Ovary (tissue), 9 donors: ENCODE data around the gene NR2F1-AS1. TPM values are rescaled to one million over a fixed set of nuclear protein-coding genes. Genes with fewer than 3 reads are reported as not detected.
A peak's percentile ranks its signal among the peaks of the same experiment; 100 is the strongest.

ENCODE experiments used
- DNase-seq, 5 donors: peaks; one replicate each; pipeline ENCODE4 v3.0.0-alpha.2; 2019 to 2020
- H3K27ac ChIP-seq, 2 donors: fragments of 200-600 bp; one replicate each; pipeline versions ENCODE4 v1.5.1 to v1.8.0; 2019 to 2022
- H3K27me3 ChIP-seq: fragments of 200-600 bp; one replicate; pipeline ENCODE4 v1.8.0; 2022
- H3K36me3 ChIP-seq: fragments of 200-600 bp; sonication (generic); one replicate; pipeline ENCODE4 v1.5.1; 2019
- H3K4me1 ChIP-seq: one replicate; pipeline ENCODE4 v1.8.1; 2013; ENCODE audit warnings: mild to moderate bottlenecking, moderate library complexity; ENCODE audit not compliant: insufficient read depth
- H3K4me3 ChIP-seq: fragments of 200-600 bp; sonication (generic); one replicate; pipeline ENCODE4 v1.5.1; 2017
- H3K9me3 ChIP-seq, 2 donors: fragments of 200-600 bp in 1 of 2; sonication (generic) in 1 of 2; one replicate each; pipeline versions ENCODE4 v1.5.1 to v1.8.1; 2013 to 2019; ENCODE audit warnings: mild to moderate bottlenecking in 1 of 2, moderate library complexity in 1 of 2
- CTCF ChIP-seq, 3 donors: fragments of 450-650 bp in 2 of 3; fragments of 200-600 bp in 1 of 3; IDR thresholded peaks; one replicate each; pipeline versions ENCODE4 v1.5.1 to v1.8.0; 2016 to 2022; ENCODE audit warnings: antibody characterized with exemption in 3 of 3, mild to moderate bottlenecking in 1 of 3
- EP300 ChIP-seq: sonication (generic); formaldehyde crosslinking; IDR thresholded peaks from one replicate; pipeline ENCODE4 v1.6.1; 2017; ENCODE audit warnings: antibody characterized with exemption
- POLR2A ChIP-seq: fragments of 450-650 bp; IDR thresholded peaks from one replicate; pipeline ENCODE4 v1.6.1; 2017; ENCODE audit warnings: antibody characterized with exemption, mild to moderate bottlenecking, moderate library complexity
- WGBS, 3 donors: extraction: QIAGEN DNeasy Blood & Tissue Kit in 1 of 3; methylation state at CpG; one replicate each; pipeline versions ENCODE4 v1.1.5 to v1.1.7; 2013 to 2017; 5-methylcytosine and 5-hydroxymethylcytosine counted together
- intact Hi-C, 4 donors: fragments of 100-400 bp; cut with DNase I; formaldehyde crosslinking; loops; one replicate each; pipeline versions ENCODE4 v1.11.0 to v1.15.1; 2022 to 2023
- polyA plus RNA-seq, 2 donors: library from polyadenylated mRNA; stranded (reverse); fragments of 200-250 nt in 1 of 2; fragments of 350-450 nt in 1 of 2; fragmentation: Illumina TruSeq in 1 of 2; extraction: RNeasy Lipid Tissue Mini Kit (QIAGEN cat#74804) in 1 of 2; gene quantifications; one replicate each; pipeline ENCODE4 v1.2.3, GENCODE V29; 2013 to 2014
- total RNA-seq, 7 donors: library from RNA; depleted of rRNA in 2 of 7; stranded (reverse); fragments of >200 nt in 2 of 7; fragmentation: NEBNext Ultra II Directional in 3 of 7; extraction: Animal tissue kit (Norgen Biotek cat#: 25700) in 3 of 7; gene quantifications; one replicate each; pipeline versions ENCODE4 v1.1.0 to v1.2.4, GENCODE V29; 2016 to 2023
- donor health status: DM: no; HTN: no; CAD: no; lungs with moderate emphysema.
- donor health status: DM: no; HTN: no; CAD: no.
- donor health status: Bipolar disorder and iron deficiency.
- donor health status: DM: yes; HTN: yes; CAD: no.
- donor health status: DM: no; HTN: no; CAD: no.
- donor health status: DM: yes; HTN: yes; CAD: no.

Gene NR2F1-AS1
- total and polyA plus RNA-seq, 9 donors: 20.7 to 45.7 (median 25.0) TPM

DNA sequence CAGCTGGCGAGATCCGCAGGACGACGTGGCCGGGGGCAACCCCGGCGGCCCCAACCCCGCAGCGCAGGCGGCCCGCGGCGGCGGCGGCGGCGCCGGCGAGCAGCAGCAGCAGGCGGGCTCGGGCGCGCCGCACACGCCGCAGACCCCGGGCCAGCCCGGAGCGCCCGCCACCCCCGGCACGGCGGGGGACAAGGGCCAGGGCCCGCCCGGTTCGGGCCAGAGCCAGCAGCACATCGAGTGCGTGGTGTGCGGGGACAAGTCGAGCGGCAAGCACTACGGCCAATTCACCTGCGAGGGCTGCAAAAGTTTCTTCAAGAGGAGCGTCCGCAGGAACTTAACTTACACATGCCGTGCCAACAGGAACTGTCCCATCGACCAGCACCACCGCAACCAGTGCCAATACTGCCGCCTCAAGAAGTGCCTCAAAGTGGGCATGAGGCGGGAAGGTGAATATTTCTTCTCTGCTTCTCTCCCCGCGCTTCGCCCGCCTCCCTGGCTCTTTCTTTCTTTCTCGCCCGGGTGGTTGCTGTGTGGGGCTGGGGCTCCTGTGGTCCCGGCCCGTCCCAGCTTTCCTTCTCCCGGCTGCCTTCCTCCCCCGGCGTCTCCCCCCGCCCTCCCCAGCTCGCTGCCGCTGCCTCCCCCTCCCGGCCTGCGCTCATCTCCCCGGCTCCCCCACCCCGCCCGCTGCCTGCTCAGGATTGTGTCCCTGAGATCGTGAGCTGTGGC, 4.2 kb upstream of the NR2F1-AS1 start:
- no peaks in the 10 kb centered on the region for H3K27me3 ChIP-seq
- H3K4me1 ChIP-seq: peaks cover 11% of the 10 kb centered on the region
- no peaks in the 10 kb centered on the region for H3K36me3 ChIP-seq
- TF ChIP-seq POLR2A (no peak), EP300 (no peak), CTCF (IDR thresholded peaks at IDR 0.05) (no peak)
- peak overlapping the region; percentile 55 to 68 for H3K27ac ChIP-seq
- H3K4me3 ChIP-seq: peak overlapping the region; percentile 67
- H3K9me3 ChIP-seq: no peaks in the 10 kb centered on the region
- WGBS, 3 donors: 1% methylated on average over 68 to 70 of the region's 70 CpGs
- intact Hi-C loops: loop anchor here in 3 of 4 donors (5.0 to 10.0 kb wide), 4 partner anchors 210 to 670 kb away; no protein-coding TSS in a partner anchor
- DNase-seq: peak in 4 of 5 donors; percentile 48 to 65 (median 62)

DNA sequence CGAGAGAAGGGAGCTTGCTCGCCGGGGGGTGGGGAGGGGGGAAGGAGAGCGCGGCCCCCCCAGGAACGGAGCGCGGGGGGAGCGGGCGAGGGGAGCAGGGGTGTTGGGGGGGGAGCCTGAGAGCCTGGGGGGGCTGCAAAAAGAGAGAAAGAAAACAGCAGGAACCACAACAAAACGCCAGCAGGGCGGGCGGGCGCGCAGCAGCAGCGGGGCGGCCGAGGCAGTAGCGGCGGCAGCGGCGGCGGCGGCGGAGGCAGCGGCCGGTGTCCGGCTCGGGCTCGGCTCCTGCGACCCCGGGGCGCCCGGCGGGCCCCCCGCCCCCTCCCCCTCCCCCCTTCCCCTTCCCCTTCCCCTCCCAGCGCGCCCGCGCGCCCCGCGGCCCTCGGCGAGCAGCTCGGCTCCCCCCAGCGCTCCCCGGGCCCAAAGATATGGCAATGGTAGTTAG, 3.6 kb upstream of the NR2F1-AS1 start:
- intact Hi-C loops: loop anchor here (5.0 to 10.0 kb wide), 5 partner anchors 52 to 670 kb away; no protein-coding TSS in a partner anchor
- peak in 4 of 5 donors; percentile 54 to 68 (median 66) for DNase-seq
- H3K27me3 ChIP-seq: no peaks in the 10 kb centered on the region
- peak overlapping the region; percentile 67 for H3K4me3 ChIP-seq
- H3K36me3 ChIP-seq: no peaks in the 10 kb centered on the region
- peak overlapping the region; percentile 55 to 68 for H3K27ac ChIP-seq
- H3K9me3 ChIP-seq: no peaks in the 10 kb centered on the region
- H3K4me1 ChIP-seq: peaks cover 11% of the 10 kb centered on the region
- TF ChIP-seq POLR2A: no peak
- no peak for TF ChIP-seq EP300
- TF ChIP-seq CTCF (IDR thresholded peaks at IDR 0.05): no peak
- WGBS, 3 donors: 1 to 2% (median 1%) methylated on average over 40 to 46 of the region's 48 CpGs

- intact Hi-C loops: loop anchor here in 3 of 4 donors (5.0 to 10.0 kb wide), 5 partner anchors 52 to 669 kb away; no protein-coding TSS in a partner anchor
- Histone ChIP-seq H3K27me3 (no peaks in the 10 kb centered on the region), H3K36me3 (no peaks in the 10 kb centered on the region), H3K4me1 (peaks cover 10% of the 10 kb centered on the region), H3K4me3 (peak overlapping the region; percentile 67), H3K9me3 (no peaks in the 10 kb centered on the region), H3K27ac (peak overlapping the region; percentile 55 to 68)
- 0% methylated on average over 34 to 110 of the region's 110 CpGs for WGBS, 3 donors
- peak; percentile 57 to 80 (median 75) for DNase-seq
- TF ChIP-seq EP300: no peak
- TF ChIP-seq CTCF (IDR thresholded peaks at IDR 0.05): no peak
- TF ChIP-seq POLR2A: no peak
These were observed 3.0 kb upstream of the NR2F1-AS1 start for GRCh38 chr5:93583768-93584595.

- no peaks in the 10 kb centered on the region for H3K36me3 ChIP-seq
- no peaks in the 10 kb centered on the region for H3K9me3 ChIP-seq
- 1% methylated on average over 4 of the region's 4 CpGs for WGBS, 3 donors
- peak overlapping the region; percentile 67 for H3K4me3 ChIP-seq
- TF ChIP-seq CTCF (IDR thresholded peaks at IDR 0.05) (no peak), POLR2A (no peak), EP300 (no peak)
- H3K27ac ChIP-seq: peak overlapping the region; percentile 55 to 68
- intact Hi-C loops: loop anchor here in 3 of 4 donors (5.0 to 10.0 kb wide), 5 partner anchors 51 to 669 kb away; no protein-coding TSS in a partner anchor
- peaks cover 8% of the 10 kb centered on the region for H3K4me1 ChIP-seq
- no peaks in the 10 kb centered on the region for H3K27me3 ChIP-seq
- no peak for DNase-seq
These were observed 2.4 kb upstream of the NR2F1-AS1 start for GRCh38 chr5:93583439-93583767.
